GDM1 (cell line): Measurements from ENCODE around the gene SERPINB7.
A peak's percentile ranks its signal among the peaks of the same experiment; 100 is the strongest.

ENCODE experiments used
- DNase-seq: peaks from one replicate; lab custom pipeline; 2025; lab: John Stamatoyannopoulos, UW

SERPINB7 gene

DNA sequence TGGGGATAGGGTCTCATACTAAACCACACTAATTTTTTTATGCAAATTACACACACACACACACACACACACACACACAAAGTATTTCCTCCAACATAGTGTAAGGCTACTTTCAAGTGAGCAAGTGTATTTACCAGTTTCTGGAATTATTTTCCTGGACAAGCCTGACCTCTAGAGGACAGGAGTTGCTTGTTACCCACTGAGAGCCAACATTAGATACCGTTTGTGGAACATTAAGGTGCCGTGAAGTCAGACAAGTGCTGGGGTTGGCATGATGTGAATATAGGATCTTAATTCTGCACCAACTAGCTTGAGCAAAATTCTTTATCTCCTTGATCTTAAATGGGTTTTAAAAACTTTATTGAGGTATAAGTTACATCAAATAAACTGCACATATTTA lies 72.9 kb downstream of the SERPINB7 start:
- peak; percentile 17 for DNase-seq

DNA sequence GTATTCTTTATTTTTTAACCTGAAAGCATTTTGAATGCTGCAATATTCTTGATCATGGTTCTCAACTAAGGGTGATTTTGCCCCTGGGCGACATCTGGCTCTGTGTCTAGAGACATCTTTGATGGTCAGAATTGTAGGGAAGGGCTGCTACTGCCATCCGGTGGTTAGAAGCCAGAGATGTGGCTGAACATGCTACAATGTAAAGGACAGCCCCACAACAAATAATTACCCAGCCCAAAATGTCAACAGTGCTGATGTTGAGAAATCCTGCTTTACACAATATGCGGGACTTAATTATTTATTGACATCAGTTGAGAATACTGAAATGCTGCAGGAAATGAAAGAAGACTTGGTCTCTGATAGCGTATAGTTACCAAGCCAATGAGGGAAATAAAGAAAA lies 74.8 kb downstream of the SERPINB7 start:
- no peak for DNase-seq

DNA sequence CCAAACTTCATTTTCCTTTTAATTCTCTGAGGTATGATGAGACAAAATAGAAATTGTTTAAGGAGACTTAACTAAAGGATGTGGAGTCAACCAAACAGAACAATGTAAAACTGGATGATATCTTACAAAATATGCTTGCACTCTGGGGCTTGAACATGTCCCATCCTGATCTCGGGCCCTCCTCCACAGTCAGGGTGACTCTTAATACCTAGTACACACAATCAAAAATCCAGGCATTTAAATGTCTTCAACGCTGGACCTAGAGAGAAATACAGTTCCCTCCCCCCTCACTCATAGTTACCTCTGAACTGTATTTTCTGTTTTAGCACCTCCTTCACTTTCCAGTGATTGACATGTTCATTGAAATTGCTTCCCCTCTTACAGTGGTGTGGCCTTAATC lies 75.4 kb downstream of the SERPINB7 start:
- DNase-seq: no peak
